ENCODE data around the gene SLC12A1.

SLC12A1 gene

DNA sequence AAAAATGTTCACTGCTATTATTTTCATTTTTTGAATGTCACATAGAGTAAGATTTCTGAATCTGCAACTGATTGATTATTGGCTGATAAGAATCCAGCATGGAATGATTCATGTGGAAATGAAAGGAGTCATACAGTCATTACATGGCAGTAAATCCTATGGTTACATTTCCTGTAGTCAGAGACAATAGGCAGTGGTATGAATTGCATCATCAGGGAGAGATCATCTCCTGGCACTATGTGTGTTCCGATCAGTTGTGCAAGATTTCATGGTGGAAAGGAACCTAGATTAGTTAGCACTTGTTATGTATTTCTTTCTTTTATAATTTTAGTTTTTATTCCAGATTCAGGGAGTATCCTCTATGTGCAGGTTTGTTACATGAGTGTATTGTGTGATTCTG is 38.8 kb downstream of the SLC12A1 start:
- no peak for DNase-seq

- DNase-seq: no peak
Observed at GRCh38 chr15:48248414-48248813, 42.3 kb downstream of the SLC12A1 start.

GRCh38 chr15:48250640-48251076 is 44.6 kb downstream of the SLC12A1 start:
- DNase-seq: peak in 1 of 6 experiments; percentile 3

GRCh38 chr15:48253172-48253571 is 47.1 kb downstream of the SLC12A1 start:
- DNase-seq: no peak

DNA sequence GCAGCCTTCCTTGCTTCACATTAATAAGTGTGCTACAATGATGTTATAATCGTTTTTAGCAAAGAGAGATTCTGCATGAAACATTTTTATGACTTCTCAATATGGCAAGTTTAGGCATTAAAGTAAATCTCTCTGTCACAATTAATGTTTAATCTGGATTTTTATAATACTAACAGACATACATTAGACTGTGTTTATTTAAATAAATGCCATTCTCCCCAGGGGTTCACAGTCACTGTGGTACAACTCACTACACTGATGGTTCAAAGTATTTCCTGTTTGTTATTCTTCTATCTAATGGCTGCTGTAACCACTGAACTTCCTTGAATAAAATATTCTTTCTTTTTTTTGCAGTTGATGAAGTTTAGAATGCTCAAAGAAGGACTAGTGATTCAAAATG is 59.0 kb downstream of the SLC12A1 start:
- no peak for DNase-seq

- no peak for DNase-seq
Observed at GRCh38 chr15:48266024-48266689, 60.1 kb downstream of the SLC12A1 start.

- no peak for DNase-seq
Observed at GRCh38 chr15:48267766-48268165, 61.7 kb downstream of the SLC12A1 start.

GRCh38 chr15:48273049-48273448 is 66.9 kb downstream of the SLC12A1 start:
- DNase-seq: no peak

GRCh38 chr15:48278666-48279065 is 72.6 kb downstream of the SLC12A1 start:
- no peak for DNase-seq

DNA sequence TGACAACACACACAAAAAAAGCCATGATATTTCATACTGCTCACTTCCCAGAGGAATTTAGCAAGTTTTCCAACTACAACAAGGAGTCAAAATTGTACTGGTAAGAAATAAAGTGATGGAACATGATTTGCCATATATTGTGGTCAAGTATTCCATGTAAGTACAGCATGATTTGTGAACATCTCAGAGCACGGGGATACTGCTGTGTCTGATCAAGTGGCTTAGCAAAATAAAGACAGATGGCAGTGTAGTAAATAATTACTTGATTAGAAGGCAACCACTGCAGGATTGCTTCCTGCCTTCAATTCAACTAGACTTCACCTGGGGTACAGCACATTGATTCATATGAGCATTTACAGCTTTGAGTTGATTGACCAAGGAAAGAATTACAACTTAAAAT is 73.5 kb downstream of the SLC12A1 start:
- no peak for DNase-seq

GRCh38 chr15:48281674-48282073 is 75.6 kb downstream of the SLC12A1 start:
- no peak for DNase-seq

GRCh38 chr15:48282216-48282615 is 76.1 kb downstream of the SLC12A1 start:
- DNase-seq: no peak

- DNase-seq: no peak
Observed at GRCh38 chr15:48283396-48284145, 77.5 kb downstream of the SLC12A1 start.

- peak in 3 of 6 experiments; percentile 1 to 60 (median 22) for DNase-seq
Observed at GRCh38 chr15:48285329-48286214, 79.5 kb downstream of the SLC12A1 start.

GRCh38 chr15:48289628-48290027 is 83.5 kb downstream of the SLC12A1 start:
- DNase-seq: no peak

GRCh38 chr15:48292458-48292857 is 86.4 kb downstream of the SLC12A1 start:
- no peak for DNase-seq

- DNase-seq: no peak
Observed at GRCh38 chr15:48297668-48298067, 91.6 kb downstream of the SLC12A1 start.

GRCh38 chr15:48298914-48299313 is 92.8 kb downstream of the SLC12A1 start:
- DNase-seq: no peak

DNA sequence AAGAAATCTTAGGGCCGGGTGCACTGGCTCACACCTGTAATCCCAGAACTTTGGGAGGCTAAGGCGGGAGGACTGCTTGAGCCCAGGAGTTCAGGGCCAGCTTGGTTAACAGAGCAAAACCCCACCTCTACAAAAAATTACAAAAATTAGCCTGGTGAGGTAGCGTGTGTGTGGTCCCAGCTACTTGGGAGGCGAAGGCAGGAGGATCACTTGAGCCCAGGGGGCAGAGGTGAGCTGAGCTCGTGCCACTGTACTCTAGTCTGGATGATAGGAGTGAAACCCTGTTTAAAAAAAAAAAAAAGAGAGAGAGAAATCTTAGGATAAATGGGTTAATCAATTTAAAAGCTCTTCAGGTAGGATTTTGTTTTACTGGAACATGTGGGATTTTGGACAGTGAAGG is 93.9 kb downstream of the SLC12A1 start:
- no peak for DNase-seq

DNA sequence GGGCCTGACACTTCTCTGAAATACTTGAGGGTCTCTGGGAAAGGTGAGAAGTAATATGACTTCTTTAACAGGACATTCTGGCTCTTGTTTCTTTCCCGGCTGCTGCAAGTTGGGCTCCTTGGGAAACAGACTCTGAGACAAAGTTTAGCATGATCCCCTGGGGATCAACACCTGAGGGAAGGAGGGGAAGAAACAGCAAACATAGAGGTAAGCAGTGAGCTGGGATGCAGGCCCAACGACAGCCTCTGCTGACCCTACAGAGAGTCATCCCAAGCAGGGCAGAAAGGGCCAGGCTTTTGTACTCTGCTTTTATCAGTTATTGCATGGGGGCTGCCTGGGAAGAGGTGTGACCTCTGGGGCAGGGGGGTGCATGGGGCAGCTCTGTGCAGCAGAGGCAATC is 98.3 kb downstream of the SLC12A1 start:
- DNase-seq: no peak

- DNase-seq: no peak
Observed at GRCh38 chr15:48306639-48307038, 100.5 kb downstream of the SLC12A1 start.

DNA sequence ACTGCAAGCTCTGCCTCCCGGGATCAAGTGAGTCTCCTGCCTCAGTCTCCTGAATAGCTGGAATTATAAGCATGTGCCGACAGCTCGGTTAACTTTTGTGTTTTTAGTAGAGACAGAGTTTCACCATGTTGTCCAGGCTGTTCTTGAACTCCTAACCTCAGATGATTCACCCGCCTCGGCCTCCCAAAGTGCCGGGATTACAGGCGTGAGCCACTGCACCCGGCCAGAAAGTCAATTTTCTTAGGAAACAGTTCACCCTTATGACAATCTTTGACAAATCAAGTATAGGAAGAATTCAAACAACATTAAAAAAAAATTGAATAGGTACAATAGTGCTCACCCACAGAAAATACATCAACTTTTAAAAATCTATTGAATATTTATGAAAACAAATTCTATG is 101.5 kb downstream of the SLC12A1 start:
- no peak for DNase-seq

GRCh38 chr15:48309740-48310139 is 103.6 kb downstream of the SLC12A1 start:
- no peak for DNase-seq

- no peak for DNase-seq
Observed at GRCh38 chr15:48313216-48313615, 107.1 kb downstream of the SLC12A1 start.
